ENCODE results near the gene CARMIL3.
"Not testable (repeated sequence)": the region's sequence is repeated elsewhere in the genome, so short reads cannot be mapped to it uniquely, and the experiment has no call there.

Gene CARMIL3

GRCh38 chr14:24102357-24103048, 50.7 kb downstream of the CARMIL3 start:
- ChIA-PET CTCF (no interaction called here), POLR2A (ENCODE audit: low non-redundant PET) (interaction anchor here (0.6 kb wide), 1 partner anchor 20 kb away, joined by 3 read pairs; no protein-coding TSS in a partner anchor)
- TF ChIP-seq CTCF (conservative IDR thresholded peaks at IDR 0.05; ENCODE audit: low read depth), result no peak
- no peak for DNase-seq (ENCODE audit: low spot score)
- no peak overlapping the region for H3K27ac ChIP-seq

- POLR2A ChIA-PET (ENCODE audit: low non-redundant PET), result no interaction called here
- peak overlapping the region; percentile 2; the same call in 1 of the 2 replicates for H3K27ac ChIP-seq
- CTCF ChIA-PET, result no interaction called here
These were observed 51.6 kb downstream of the CARMIL3 start for GRCh38 chr14:24103451-24103850.

GRCh38 chr14:24105609-24106239, 53.9 kb downstream of the CARMIL3 start:
- DNase-seq (ENCODE audit: low spot score); H3K27ac ChIP-seq; POLR2A ChIA-PET (ENCODE audit: low non-redundant PET): not testable (repeated sequence)
- CTCF ChIA-PET, result interaction anchor here (0.5 to 0.9 kb wide), 2 partner anchors 55 to 91 kb away, joined by 3 read pairs; no protein-coding TSS in a partner anchor

More at GRCh38 chr14:24103451-24103850, 51.6 kb downstream of the CARMIL3 start:
- no peak for DNase-seq (ENCODE audit: low spot score)
- TF ChIP-seq CTCF (conservative IDR thresholded peaks at IDR 0.05; ENCODE audit: low read depth), result no peak

GRCh38 chr14:24106672-24107271, 55.0 kb downstream of the CARMIL3 start:
- no peak overlapping the region for H3K27ac ChIP-seq
- ChIA-PET CTCF (interaction anchor here (0.5 to 0.9 kb wide), 2 partner anchors 54 to 90 kb away, joined by 3 read pairs; no protein-coding TSS in a partner anchor), POLR2A (ENCODE audit: low non-redundant PET) (no interaction called here)
- TF ChIP-seq CTCF (conservative IDR thresholded peaks at IDR 0.05; ENCODE audit: low read depth), result no peak
- DNase-seq (ENCODE audit: low spot score), result no peak

GRCh38 chr14:24108336-24108874, 56.6 kb downstream of the CARMIL3 start:
- DNase-seq (ENCODE audit: low spot score), result no peak
- no peak overlapping the region for H3K27ac ChIP-seq
- no peak for TF ChIP-seq CTCF (conservative IDR thresholded peaks at IDR 0.05; ENCODE audit: low read depth)
- POLR2A ChIA-PET (ENCODE audit: low non-redundant PET), result interaction anchor here (1.1 kb wide), 1 partner anchor 14 kb away, joined by 5 read pairs; the partner anchor contains the start of gene PCK2
- CTCF ChIA-PET, result interaction anchor here (0.5 to 3.6 kb wide), 21 partner anchors 9 to 1891 kb away, joined by 3 to 39 read pairs (median 4); no protein-coding TSS in a partner anchor

GRCh38 chr14:24110060-24110459, 58.3 kb downstream of the CARMIL3 start:
- TF ChIP-seq CTCF (conservative IDR thresholded peaks at IDR 0.05; ENCODE audit: low read depth), result no peak
- POLR2A ChIA-PET (ENCODE audit: low non-redundant PET), result no interaction called here
- CTCF ChIA-PET, result interaction anchor here (0.6 to 3.6 kb wide), 3 partner anchors 48 to 532 kb away, joined by 3 to 39 read pairs (median 4); no protein-coding TSS in a partner anchor
- H3K27ac ChIP-seq, result peak overlapping the region; percentile 64
- no peak for DNase-seq (ENCODE audit: low spot score)

Measured in RWPE1 (cell line).